KMS-11 (cell line): Measurements from ENCODE around the gene HMX1.

ENCODE experiments used
- H2AFZ ChIP-seq: fragments of 200-600 bp; sonication (generic); 2 replicates; pipeline ENCODE4 v1.6.1; 2016; ENCODE audit warnings: antibody characterized with exemption, mixed run types, low read depth
- H3K27ac ChIP-seq: fragments of 200-600 bp; sonication (generic); 2 replicates; pipeline ENCODE4 v1.6.1; 2016; ENCODE audit warnings: mild to moderate bottlenecking, mixed run types
- H3K27me3 ChIP-seq: fragments of 200-600 bp; sonication (generic); 2 replicates; pipeline ENCODE4 v1.6.1; 2017; ENCODE audit warnings: mild to moderate bottlenecking, low read depth, mixed run types, moderate library complexity; ENCODE audit not compliant: insufficient read depth
- H3K36me3 ChIP-seq: fragments of 200-600 bp; sonication (generic); 2 replicates; pipeline ENCODE4 v1.6.1; 2017; ENCODE audit warnings: mild to moderate bottlenecking, mixed run types; ENCODE audit not compliant: insufficient read depth
- H3K4me1 ChIP-seq: fragments of 200-600 bp; sonication (generic); 2 replicates; pipeline ENCODE4 v1.6.1; 2016; ENCODE audit warnings: mild to moderate bottlenecking, low read depth, mixed run types; ENCODE audit not compliant: poor library complexity, severe bottlenecking
- H3K4me2 ChIP-seq: fragments of 200-600 bp; sonication (generic); 2 replicates; pipeline ENCODE4 v1.7.0; 2016; ENCODE audit warnings: mild to moderate bottlenecking, mixed run types
- H3K4me3 ChIP-seq: fragments of 200-600 bp; sonication (generic); IDR thresholded peaks from 2 replicates; pipeline ENCODE4 v1.6.1; 2017; ENCODE audit warnings: low read depth, low read length, mixed read lengths; ENCODE audit not compliant: insufficient read depth
- H3K79me2 ChIP-seq: fragments of 200-600 bp; sonication (generic); 2 replicates; pipeline ENCODE4 v1.6.1; 2016; ENCODE audit warnings: low read depth, mixed run types; ENCODE audit not compliant: insufficient read depth
- H3K9ac ChIP-seq: fragments of 200-600 bp; sonication (generic); 2 replicates; pipeline ENCODE4 v1.6.1; 2016; ENCODE audit warnings: mild to moderate bottlenecking, mixed run types
- H4K20me1 ChIP-seq: fragments of 200-600 bp; sonication (generic); 2 replicates; pipeline ENCODE4 v1.6.1; 2016; ENCODE audit warnings: mild to moderate bottlenecking, mixed run types; ENCODE audit not compliant: insufficient read depth
- CTCF ChIP-seq: fragments of 200-600 bp; sonication (generic); conservative IDR thresholded peaks from 2 replicates; pipeline ENCODE4 v1.6.1; 2017; ENCODE audit warnings: low read depth, mild to moderate bottlenecking, antibody characterized with exemption, low read length, moderate library complexity, mixed read lengths

Gene HMX1

DNA sequence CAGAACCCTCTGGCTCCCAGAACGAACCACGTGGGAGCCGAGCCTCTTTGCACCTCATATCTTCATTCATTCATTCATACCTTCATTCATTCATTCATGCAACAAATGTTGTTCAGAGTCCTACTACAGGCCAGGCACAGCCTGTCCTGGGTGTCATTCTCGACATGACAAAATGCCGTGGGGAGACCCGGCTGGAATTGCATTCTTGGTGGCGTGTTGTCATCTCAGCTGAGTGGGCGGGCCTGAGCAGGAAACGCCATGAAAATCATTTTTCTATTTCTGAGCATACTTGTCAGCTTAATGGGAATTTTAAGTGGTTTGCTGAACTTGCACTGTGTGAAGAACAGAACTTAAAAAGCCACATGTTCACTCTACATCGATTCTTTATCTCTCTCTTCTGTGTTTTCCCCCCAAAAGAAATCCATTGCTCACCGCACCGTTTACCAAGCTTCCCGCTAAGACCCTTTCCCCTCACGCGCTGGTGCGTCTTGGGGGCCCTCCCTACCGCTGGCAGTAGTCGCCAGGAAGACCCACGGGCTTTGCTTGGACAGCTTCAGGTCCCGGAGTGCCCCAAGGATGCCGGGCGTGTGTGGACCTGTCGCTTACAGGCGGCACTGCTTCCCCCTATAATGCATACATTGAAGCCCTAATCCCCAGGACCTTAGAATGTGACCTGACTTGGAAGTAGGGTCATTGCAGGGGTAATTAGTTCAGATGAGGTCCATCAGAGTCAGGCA is 41.6 kb upstream of the HMX1 start:
- Histone ChIP-seq H4K20me1 (no peaks in the 10 kb centered on the region), H3K4me1 (no peaks in the 10 kb centered on the region), H3K36me3 (no peaks in the 10 kb centered on the region), H3K79me2 (no peaks in the 10 kb centered on the region), H3K9ac (no peak overlapping the region), H3K27ac (no peak overlapping the region), H3K4me2 (no peak overlapping the region), H3K27me3 (no peaks in the 10 kb centered on the region; the same call in 1 of the 2 replicates), H2AFZ (no peak overlapping the region), H3K4me3 (no peak overlapping the region)
- TF ChIP-seq CTCF: no peak

- H4K20me1 ChIP-seq: no peaks in the 10 kb centered on the region
- H3K4me3 ChIP-seq: no peak overlapping the region
- no peak overlapping the region for H3K4me2 ChIP-seq
- no peak overlapping the region for H3K27ac ChIP-seq
- H3K79me2 ChIP-seq: no peaks in the 10 kb centered on the region
- H3K9ac ChIP-seq: no peak overlapping the region
- H3K4me1 ChIP-seq: no peaks in the 10 kb centered on the region
- no peak for TF ChIP-seq CTCF
- no peaks in the 10 kb centered on the region for H3K36me3 ChIP-seq
- no peaks in the 10 kb centered on the region; the same call in 1 of the 2 replicates for H3K27me3 ChIP-seq
- H2AFZ ChIP-seq: no peak overlapping the region
Measured at GRCh38 chr4:8912506-8912905, 40.9 kb upstream of the HMX1 start.

- H3K4me1 ChIP-seq: no peaks in the 10 kb centered on the region
- no peak overlapping the region for H3K4me2 ChIP-seq
- H3K4me3 ChIP-seq: no peak overlapping the region
- H4K20me1 ChIP-seq: no peaks in the 10 kb centered on the region
- no peak overlapping the region for H2AFZ ChIP-seq
- H3K9ac ChIP-seq: no peak overlapping the region
- H3K36me3 ChIP-seq: no peaks in the 10 kb centered on the region
- H3K27me3 ChIP-seq: no peaks in the 10 kb centered on the region; the same call in 1 of the 2 replicates
- no peak overlapping the region for H3K27ac ChIP-seq
- TF ChIP-seq CTCF: no peak
- H3K79me2 ChIP-seq: no peaks in the 10 kb centered on the region
Measured at GRCh38 chr4:8912089-8912455, 40.4 kb upstream of the HMX1 start.

DNA sequence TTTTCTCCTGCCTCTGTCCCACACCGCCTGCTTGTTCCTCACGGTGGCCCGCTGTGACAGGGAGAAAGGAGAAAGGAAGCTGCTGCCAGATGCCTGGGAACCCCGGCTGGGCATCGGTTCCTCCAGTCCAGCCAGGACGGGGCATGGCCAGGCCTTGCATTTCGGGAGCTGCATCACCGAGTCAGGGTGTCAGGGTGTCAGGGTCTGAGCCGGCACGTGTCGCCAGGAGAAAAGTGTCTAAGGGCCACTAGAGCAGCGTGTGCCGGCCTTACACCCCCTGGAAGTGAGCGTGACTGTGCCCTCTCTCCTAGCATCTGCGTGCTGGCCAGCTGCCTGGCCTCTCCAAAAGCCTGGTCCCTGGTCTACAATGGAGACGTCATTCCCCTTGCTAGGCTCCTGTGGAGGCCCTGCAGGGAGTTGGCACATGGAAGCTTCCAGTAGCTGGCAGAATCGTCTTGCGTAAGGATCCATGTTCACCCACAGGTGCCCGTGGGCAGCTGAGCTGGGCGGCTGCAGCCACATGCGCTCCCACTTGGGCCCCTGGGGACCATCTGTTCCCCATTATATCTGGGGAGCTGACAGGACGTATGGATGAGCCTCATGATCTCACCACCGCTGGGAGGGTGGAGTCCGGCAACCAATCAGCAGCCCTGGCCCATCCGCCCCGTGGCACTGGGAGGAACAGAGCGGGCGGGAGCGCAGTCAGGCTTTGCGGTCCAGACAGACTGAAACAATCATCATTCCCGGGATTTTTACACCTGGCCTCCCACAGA is 39.9 kb upstream of the HMX1 start:
- Histone ChIP-seq H3K4me2 (no peak overlapping the region), H4K20me1 (no peaks in the 10 kb centered on the region), H3K79me2 (no peaks in the 10 kb centered on the region), H3K4me1 (no peaks in the 10 kb centered on the region), H3K27ac (no peak overlapping the region), H3K9ac (no peak overlapping the region), H3K4me3 (no peak overlapping the region), H3K36me3 (no peaks in the 10 kb centered on the region), H2AFZ (no peak overlapping the region), H3K27me3 (no peaks in the 10 kb centered on the region; the same call in 1 of the 2 replicates)
- no peak for TF ChIP-seq CTCF
